NCI-H2171 treated with DMSO at 0.1 percent for 48 hours (cell line): ENCODE measurements around the gene ZNF414.
"Not testable (repeated sequence)": the region's sequence is repeated elsewhere in the genome, so short reads cannot be mapped to it uniquely, and the experiment has no call there.

Source experiments
- DNase-seq: peaks from one replicate; lab custom pipeline; 2025; lab: John Stamatoyannopoulos, UW

Gene ZNF414, protein sequence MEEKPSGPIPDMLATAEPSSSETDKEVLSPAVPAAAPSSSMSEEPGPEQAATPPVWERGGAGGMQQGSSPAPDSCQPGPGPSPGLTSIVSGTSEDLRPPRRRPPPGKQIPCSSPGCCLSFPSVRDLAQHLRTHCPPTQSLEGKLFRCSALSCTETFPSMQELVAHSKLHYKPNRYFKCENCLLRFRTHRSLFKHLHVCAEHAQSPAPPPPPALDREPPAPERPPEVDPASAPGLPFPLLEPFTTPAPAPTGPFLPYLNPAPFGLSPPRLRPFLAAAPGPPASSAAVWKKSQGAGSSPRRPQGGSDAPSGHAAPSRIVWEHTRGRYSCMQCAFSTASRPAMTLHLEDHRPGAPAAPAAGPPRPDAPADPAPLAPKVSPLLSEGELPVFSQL

DNA sequence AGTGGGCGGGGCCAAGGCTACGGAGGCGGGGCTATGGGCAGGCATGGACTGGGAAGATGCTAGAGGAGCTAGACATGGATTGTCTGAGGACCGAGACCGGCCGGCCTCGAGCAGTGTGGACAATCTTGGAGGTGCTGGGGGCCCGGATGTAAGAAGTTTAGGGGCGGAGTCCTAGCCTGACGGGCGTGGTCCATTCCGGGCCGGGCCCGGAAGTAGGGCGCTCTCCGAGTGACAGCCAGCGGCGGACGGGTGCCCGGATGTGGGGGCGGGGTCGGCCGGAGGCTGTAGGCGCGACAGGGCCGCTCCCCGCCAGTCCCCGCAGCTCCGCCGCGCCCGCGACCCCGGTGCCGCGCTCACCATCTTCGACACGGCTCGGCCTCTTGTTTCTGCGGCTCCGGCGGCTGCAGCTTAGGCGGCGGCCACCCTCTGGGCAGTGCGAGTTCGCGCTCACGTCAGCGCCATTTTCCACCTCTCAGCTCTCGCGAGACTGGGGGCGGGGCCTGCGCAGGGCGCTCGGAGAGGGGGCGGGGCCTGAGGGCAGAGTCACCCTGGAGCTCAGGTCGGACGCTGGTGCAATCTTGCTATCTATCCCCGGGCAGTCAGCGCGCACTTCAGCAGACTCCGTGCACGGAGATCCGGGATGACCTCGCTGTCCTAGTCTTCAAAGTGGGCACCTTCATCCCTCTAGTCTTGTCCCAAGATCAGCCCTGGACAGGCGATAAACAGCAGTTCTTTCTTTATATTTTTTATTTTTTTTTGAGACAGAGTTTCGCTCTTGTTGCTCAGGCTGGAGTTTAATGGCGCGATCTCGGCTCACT, at the start of gene ZNF414:
TSS of gene ZNF414 (minus strand) at position 481 of the 818 bp plus-strand sequence. CDS start at position 360, 121 bp downstream.
- DNase-seq = peak; percentile 95

DNA sequence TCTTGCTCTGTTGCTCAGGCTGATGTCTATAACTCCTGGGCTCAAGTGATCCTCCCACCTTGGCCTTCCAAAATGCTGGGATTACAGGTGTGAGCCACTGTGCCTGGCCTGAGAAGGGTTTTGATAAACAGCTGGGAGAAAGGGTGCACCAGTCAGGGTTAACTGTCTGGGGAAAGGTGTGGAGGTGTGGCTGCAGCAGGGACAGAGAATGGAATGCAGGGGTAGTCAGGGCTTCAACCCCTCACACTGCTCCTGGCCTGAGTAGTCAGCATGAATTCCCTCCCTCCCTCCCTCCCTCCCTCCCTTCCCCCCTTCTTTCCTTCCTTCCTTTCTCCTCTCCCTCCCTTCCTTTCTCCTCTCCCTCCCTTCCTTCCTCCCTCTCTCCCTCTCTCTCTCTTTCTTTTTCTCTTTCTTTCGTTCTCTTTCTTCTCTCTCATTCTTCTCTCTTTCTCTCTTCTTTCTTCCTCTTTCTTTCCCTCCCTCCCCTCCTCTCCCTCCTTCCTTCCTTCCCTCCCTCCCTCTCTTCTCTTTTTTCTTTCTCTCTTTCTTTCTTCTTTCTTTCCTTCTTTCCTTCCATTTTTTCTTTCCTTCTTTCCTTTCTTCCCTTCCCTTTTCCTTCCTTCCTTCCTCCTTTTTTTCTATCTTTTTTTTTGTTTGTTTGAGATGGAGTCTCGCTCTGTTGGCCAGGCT, 47.3 kb upstream of the ZNF414 start:
- no peak for DNase-seq

DNA sequence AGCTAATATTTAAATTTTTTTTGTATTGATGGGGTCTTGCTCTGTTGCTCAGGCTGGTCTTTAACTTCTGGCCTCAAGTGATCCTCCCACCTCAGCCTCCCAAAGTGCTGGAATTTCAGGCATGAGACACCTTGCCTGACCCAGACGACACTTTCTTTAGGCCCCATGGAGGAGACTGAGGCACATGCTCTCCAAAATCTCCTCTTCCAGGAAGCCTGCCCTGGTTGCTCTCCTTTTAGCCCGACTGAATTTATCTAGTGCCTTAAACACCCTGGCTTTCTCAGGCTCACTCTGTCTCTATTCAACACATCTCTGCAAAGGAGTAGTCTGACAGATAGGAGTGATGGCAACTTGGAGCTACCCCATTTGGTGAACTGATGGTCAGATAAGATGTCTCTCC, 44.4 kb upstream of the ZNF414 start:
- no peak for DNase-seq

DNA sequence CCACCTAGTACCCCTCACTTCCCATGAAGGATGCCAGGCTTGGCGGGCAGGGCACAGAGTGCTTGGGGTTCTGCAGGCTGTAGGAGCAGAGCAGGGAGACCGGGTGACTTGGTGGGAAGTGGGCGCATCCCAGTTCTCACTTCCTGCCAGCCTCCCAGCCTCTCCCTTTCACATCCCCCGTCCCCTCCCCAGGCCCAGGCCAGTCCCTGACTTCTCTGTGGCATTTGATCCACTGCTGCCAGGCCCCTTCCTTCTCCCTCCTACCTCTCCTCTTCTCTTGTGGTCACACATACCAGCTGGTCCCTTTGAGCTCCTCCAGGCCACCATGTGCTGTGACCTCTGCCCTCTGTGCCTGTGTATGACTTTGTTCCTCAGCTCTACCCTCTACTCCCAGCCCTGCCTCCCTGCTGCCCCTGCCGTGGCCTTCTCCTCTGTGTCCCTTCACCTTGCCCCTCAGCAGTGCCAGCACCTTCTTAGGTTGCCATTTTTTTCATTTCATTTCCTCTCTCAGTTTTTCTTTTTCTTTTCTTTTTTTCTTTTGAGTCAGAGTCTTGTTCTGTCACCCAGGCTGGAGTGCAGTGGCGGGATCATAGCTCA, 43.8 kb upstream of the ZNF414 start:
- no peak for DNase-seq

DNA sequence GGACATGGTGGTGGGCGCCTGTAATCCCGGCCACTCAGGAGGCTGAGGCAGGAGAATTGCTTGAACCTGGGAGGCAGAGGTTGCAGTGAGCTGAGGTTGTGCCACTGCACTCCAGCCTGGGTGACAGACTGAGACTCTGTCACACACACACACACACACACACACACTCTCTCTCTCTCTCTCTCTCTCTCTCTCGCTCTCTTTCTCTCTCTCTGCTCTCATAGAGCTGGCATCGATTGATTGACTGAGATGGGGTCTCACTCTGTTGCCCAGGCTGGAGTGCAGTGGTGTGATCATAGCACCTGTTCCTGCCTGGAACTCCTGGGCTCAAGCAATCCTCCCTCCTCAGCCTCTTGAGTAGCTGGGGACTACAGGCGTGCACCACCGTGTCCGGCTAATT, 39.8 kb upstream of the ZNF414 start:
- DNase-seq = not testable (repeated sequence)

DNA sequence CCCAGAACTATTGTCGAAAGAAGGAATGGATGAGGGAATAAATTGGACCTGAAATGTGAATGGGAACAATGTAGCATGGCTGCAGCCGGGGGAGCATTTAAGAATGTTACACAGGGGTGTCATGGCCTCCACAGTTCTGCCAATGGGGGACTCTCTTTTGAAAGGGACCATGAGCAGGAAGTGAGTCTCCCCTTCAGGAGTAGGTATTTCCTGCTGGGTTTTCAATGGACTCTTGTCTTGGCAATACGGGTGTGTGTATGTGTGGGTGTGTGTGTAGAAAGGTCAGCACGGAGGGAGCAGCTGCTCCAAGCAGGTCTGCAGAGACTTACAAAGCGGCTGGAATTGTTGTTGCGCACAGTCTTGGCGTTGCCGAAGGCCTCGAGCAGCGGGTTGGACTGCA, 38.8 kb upstream of the ZNF414 start:
- DNase-seq = peak; percentile 31

DNA sequence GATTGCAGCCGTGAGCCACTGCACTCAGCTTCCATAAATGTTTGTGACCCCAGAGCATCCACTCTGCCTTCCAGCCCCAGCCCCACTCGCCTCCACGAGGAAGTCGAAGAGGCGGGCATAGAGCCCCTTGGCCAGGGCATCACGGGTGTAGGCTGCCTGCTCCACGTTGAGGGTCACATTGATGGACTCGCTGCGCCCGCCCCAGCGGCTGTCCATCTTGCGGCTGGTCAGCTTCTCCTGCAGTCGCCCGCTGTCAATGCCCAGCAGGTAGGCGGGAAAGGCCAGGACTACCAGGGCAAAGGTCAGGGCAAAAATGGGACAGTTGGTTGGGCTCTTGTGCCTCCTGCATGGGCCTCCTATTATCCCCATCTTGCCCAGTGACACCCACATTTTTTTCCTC, 36.1 kb upstream of the ZNF414 start:
- DNase-seq = no peak

DNA sequence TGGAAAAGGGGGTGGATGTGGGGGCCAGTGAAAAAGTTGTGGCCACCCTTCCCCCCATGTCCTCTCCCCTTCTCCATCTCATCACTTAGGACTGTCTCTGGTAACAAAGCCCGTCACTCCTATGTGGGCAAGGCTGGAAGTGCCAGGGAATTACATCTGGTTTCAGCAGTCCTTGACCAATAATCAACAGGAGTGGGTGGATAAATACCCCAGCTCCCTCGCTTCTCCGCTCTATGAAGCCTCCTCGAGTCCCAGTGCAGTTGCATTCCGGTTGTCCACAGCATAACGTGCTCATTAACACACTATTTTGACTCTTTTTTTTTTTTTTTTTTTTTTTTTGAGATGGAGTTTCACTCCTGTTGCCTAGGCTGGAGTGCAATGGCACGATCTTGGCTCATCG, 31.8 kb upstream of the ZNF414 start:
- no peak for DNase-seq

DNA sequence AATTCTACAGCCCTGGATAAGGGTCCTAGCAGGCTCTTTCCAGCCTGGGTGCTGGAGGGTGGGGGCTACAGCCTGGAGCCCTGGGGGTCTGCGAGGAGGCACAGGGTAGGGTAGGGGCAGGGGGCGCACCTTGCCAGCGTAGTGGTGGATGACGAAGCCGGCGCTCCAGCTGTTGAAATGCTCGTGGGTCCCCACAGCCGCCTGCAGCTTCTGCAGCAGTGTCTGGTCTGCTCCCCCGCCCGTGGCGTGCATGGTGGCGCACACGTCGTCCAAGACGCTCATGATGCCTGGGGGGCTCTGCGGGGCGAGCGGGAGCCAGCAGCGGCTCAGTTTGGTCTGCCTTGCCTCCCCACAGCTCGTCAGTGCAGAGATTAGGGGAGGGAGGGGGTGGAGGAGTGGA, 30.2 kb upstream of the ZNF414 start:
- no peak for DNase-seq

DNA sequence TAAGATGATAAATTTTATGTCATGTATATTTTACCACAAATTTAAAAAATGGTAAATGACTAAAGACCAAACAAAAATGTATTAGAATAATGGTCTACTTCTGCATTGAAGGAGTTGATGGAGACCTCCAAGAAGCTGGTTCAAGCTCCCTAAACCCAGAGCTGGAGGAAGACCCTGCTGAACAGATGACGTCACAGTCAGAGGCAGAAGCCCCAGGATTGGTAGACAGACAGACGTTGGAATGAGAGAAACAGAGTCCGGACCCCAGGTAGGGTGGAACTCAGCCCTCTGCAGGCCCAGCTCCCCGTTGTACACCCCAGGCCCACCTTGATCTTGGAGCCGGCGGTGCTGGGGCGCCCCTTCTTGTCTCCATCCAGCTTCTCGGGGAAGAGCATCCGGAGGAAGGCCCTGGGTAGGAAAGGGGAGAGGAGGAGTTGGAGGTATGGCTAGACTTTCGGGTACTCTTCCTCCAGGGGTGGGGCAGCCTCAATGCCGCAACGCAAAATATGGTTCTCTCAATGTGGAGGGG, 25.7 kb upstream of the ZNF414 start:
- no peak for DNase-seq

DNA sequence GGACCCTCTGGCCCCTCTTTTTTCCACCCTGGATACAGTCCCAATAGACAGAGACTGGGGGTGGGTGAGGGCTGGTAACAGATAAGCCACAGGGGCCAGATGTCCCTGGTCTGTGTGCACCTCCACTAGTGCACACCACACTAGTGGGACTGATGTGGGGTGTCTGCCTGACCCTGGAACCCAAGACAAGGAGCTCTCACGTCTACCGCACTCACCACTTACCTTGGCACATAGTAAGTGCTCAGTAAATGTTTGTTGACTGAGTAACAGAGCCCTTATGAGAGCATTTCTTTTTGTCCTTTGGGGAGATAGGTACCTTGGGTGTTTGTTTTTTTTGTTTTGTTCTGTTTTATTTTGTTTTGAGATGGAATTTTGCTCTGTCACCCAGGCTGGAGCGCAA, 23.1 kb upstream of the ZNF414 start:
- no peak for DNase-seq

DNA sequence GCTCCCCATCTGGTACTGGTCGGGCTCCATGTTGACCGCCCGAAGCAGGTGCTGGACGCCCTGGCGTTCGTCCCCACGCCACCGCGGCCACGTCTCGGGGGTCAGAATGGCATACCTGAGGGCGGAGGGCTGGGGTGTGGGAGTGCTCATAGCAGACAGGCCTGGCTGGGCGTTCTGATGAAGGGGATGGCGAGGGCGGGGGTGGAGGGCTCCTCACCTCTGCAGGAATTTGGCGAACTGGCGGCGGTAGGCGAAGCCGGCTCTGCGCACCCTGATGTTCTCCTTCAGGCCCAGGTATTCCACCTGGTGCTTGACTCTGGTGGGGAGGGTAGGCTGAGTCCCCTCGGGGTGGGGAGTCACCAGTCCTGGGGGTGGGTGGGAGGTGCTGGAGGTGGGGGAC, 22.3 kb upstream of the ZNF414 start:
- no peak for DNase-seq

DNA sequence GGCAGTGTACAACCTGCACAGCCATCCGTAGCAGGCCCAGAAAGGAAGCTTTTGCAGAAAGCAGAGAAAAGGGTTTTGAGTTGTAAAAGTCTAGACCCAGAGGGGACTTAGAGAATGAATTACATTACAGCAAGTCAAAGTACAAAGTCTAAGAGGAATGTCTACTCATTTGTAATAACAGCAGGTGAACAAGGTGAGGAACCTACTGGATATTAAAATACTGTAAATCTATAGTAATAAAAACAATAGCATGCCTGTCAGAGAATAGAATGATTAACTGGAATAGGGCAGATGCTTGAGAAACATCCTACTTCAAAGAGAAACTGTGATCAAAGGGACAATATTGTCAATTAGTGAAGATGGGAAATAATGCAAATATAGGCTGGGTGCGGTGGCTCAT, 18.3 kb upstream of the ZNF414 start:
- DNase-seq = no peak

DNA sequence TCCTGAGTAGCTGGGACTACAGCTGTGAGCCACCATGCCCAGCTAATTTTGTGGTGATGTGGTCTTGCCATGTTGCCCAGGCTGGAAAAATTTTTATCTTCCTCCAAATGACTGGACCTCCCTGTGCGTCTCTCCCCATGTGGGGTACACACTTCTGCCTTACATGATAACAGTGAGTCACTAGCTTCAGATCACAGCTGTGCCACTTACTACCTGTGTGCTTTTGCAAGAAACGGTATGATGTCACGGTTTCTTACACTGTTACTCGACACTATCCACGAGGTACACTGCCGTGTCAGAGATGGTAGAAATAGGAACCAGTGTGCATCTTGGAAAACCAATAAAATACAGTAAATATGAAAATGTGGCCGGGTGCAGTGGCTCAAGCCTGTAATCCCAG, 17.5 kb upstream of the ZNF414 start:
- DNase-seq = no peak

DNA sequence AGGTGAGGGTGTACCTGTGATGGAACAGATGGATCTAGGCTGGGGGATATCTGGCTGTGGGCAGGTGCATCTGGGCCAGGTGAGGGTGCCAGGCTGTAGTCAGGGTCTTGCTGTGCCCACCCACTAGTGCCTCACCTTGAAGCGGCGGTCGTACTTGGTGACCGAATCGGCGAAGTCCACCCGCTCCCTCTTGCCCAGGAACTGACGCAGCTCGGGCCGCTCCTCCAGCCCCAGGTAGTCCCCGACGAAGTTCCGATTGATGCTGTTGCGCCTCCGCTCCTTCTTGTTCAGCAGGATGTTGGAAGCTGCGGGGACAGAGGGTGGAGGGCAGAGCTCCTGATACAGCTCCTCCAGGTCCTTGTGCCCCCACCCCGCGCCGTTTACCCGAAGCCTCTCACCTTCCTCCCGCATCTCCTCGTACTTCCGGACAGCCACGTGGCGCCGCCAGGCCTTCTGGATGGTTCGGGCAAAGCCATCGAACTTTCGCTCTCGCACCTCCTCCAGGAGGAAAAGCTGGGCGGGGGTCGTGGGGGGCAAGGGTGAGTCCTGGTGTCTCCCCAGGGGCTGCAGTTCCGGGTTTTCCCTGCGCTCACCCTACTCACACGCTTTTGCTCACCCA, 16.2 kb upstream of the ZNF414 start:
- DNase-seq = no peak

DNA sequence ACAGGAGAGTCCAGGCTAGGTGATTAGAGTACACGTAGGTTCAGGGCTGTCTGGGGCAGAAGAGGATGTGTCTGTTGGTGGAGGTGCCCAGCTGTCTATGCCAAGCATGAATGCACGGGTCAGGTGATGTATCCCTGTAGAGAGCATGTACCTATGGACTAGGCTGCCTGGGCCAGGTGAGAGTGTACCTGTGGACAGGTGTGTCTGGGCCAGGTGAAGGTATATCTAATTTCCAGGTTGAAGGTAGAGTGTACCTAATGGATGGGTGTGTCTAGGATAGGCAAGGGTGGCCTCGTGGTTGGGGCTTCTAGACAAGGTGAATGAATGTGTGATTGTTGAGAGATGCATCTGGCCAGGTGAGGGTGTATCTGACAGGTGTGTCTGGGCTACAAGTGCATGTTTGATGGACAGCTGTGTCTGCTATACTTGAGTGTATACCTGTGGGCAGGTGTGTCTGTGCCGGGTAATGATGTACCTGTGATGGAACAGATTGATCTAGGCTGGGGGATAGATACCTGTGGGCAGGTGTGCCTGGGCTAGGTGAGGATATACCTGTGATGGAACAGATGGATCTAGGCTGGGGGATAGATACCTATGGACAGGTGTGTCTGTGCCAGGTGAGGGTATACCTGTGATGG, 15.5 kb upstream of the ZNF414 start:
- no peak for DNase-seq

DNA sequence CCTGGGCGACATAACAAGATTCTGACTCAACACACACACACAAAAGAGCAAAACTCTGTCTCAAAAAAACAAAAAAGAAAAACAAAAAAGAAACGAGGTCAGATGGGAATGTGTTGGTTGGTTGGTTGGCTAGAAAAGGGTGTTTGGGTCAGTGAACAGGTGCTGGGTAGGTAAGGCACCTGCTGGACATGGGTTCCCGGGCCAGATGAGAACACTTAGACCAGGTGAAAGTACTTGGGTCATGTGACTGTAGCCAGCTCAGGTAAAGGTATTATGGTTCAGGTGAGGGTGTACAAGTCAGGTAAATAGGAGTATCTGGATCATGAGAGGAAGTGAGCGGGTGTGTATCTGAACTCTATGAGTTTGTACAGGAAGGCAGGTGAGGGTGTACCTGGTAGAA, 14.5 kb upstream of the ZNF414 start:
- DNase-seq = no peak

DNA sequence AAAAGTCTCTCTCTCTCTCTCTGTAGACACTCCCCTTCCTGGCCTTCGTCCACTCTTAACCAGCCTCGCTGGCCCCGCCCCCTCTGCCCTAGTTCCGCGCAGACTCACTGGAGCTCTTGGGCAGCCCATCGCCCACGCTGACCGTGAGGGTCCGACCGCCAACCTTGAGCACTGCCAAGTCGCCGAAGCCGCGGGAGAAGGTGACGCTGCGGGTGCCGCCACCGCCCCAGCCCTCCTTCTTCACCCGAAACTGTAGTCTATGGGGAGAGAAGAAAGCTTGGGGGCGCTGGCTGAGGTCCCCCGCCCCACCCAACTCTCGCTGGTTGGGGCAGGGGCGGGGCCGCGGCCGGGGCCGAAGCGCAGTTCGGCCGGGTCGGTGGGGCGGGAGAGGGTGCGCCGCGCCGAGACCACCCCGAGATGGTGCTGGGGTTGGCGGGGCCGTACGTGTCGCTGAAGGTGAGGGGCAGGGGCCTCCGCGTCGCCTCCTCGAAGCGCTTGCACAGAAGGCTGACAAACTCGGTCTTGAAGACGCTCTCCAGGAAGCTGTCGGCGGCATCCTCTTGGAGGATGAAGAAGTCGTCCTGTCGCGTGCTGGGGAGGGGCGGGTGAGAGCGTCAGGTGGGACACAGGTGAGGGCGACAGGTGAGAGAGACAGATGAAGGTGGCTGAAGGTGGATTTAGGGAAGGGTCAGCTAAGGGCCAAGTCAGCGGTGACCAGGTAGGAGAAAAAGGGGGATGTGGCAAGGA, 12.6 kb upstream of the ZNF414 start:
- DNase-seq = peak; percentile 67

DNA sequence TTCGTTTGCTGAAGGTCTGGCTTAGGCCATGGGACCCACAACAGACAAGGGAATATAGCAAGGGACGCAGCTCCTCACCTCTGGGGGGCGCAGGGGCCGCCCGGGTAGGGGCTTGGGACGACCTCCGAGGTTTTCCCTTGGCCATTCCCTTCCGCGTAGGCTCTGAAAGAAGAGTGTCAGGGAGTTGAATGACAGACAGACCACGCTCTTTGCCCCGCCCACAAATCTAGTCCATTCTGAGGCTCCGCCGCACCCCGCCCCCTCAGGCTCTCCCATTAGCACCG, 11.4 kb upstream of the ZNF414 start:
- DNase-seq = no peak

DNA sequence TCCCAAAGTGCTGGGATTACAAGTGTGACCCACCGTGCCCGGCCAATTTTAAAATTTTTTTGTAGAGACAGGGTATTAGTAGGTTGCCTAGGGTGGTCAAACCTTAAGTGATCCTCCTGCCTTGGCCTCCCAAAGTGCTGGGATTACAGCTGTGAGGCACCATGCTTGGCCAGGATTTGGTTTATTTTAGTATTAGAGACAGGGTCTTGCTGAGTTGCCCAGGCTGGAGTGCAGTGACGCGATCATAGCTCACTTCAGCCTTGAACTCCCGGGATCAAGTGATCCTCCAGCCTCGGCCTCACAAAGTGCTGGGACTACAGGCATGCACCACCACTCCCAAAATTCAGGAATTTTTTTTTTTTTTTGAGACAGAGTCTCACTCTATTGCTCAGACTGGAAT, 5.4 kb upstream of the ZNF414 start:
- no peak for DNase-seq

DNA sequence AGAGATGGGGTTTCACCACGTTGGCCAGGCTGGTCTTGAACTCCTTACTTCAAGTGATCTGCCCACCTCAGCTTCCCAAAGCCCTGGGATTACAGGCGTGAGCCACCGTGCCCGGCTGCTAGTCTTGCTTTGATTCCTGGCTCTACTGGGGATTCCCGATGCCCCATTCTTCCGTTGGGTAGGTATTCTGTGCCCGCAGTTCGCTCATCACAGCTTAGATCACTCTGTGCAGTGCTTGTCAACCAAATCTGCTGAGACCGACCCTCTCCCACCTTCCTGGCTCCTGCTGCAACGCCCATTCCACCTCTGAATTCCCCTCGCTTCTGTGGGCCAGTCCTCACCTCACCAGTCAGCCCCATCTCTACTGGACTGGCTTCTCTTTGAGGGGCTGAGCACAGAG, 4.6 kb upstream of the ZNF414 start:
- DNase-seq = no peak
